T-helper 2 cell treated with Interferon-gamma antibody and Interleukin-4, amounts not matched to agents 5 μg/mL and 100 μg/mL, for 36 hours (primary cell): Measurements from ENCODE around the gene SCN10A.

Experiments
- DNase-seq: peaks from one replicate; pipeline ENCODE4 v3.0.0; 2021; ENCODE audit warnings: low spot score
- H3K27ac Mint-ChIP-seq: one replicate; pipeline ENCODE4 v1.8.0; 2021; ENCODE audit warnings: mild to moderate bottlenecking, mixed read lengths
- H3K27me3 Mint-ChIP-seq: one replicate; pipeline ENCODE4 v1.8.0; 2021; ENCODE audit warnings: low read depth, mixed read lengths
- H3K36me3 Mint-ChIP-seq: one replicate; pipeline ENCODE4 v1.8.0; 2021; ENCODE audit warnings: low read depth, mixed read lengths
- H3K4me1 Mint-ChIP-seq: one replicate; pipeline ENCODE4 v1.8.0; 2021; ENCODE audit warnings: low read depth, mixed read lengths
- H3K4me3 Mint-ChIP-seq: one replicate; pipeline ENCODE4 v1.8.0; 2022; ENCODE audit warnings: mild to moderate bottlenecking, moderate library complexity, mixed read lengths
- H3K9me3 Mint-ChIP-seq: one replicate; pipeline ENCODE4 v1.8.0; 2021; ENCODE audit warnings: mixed read lengths

The SCN10A gene

GRCh38 chr3:38746641-38747040 lies 69.4 kb downstream of the SCN10A start:
- Mint-ChIP-seq H3K9me3 (no peaks in the 10 kb centered on the region), H3K27me3 (peaks cover 12% of the 10 kb centered on the region), H3K27ac (no peak overlapping the region), H3K4me1 (no peaks in the 10 kb centered on the region), H3K36me3 (no peaks in the 10 kb centered on the region), H3K4me3 (no peak overlapping the region)
- DNase-seq, result no peak

- Mint-ChIP-seq H3K4me3 (no peak overlapping the region), H3K9me3 (no peaks in the 10 kb centered on the region), H3K27me3 (peaks cover 12% of the 10 kb centered on the region), H3K27ac (no peak overlapping the region), H3K4me1 (no peaks in the 10 kb centered on the region), H3K36me3 (no peaks in the 10 kb centered on the region)
- DNase-seq, result no peak
Measured at GRCh38 chr3:38743043-38743442, 73.0 kb downstream of the SCN10A start.

GRCh38 chr3:38742550-38742949 lies 73.5 kb downstream of the SCN10A start:
- Mint-ChIP-seq H3K36me3 (no peaks in the 10 kb centered on the region), H3K9me3 (no peaks in the 10 kb centered on the region), H3K27me3 (peaks cover 12% of the 10 kb centered on the region), H3K27ac (no peak overlapping the region), H3K4me1 (no peaks in the 10 kb centered on the region), H3K4me3 (no peak overlapping the region)
- DNase-seq, result no peak

GRCh38 chr3:38740537-38740936 lies 75.5 kb downstream of the SCN10A start:
- Mint-ChIP-seq H3K4me1 (no peaks in the 10 kb centered on the region), H3K36me3 (no peaks in the 10 kb centered on the region), H3K27me3 (peaks cover 12% of the 10 kb centered on the region), H3K27ac (no peak overlapping the region), H3K4me3 (no peak overlapping the region), H3K9me3 (no peaks in the 10 kb centered on the region)
- no peak for DNase-seq

- no peaks in the 10 kb centered on the region for H3K4me1 Mint-ChIP-seq
- no peak overlapping the region for H3K4me3 Mint-ChIP-seq
- no peak for DNase-seq
- H3K27me3 Mint-ChIP-seq, result peaks cover 12% of the 10 kb centered on the region
- H3K27ac Mint-ChIP-seq, result no peak overlapping the region
- no peaks in the 10 kb centered on the region for H3K36me3 Mint-ChIP-seq
- no peaks in the 10 kb centered on the region for H3K9me3 Mint-ChIP-seq
Measured at GRCh38 chr3:38739931-38740330, 76.1 kb downstream of the SCN10A start.

GRCh38 chr3:38739396-38739689 lies 76.7 kb downstream of the SCN10A start:
- Mint-ChIP-seq H3K4me1 (no peaks in the 10 kb centered on the region), H3K4me3 (no peak overlapping the region), H3K27ac (no peak overlapping the region), H3K9me3 (no peaks in the 10 kb centered on the region), H3K36me3 (no peaks in the 10 kb centered on the region), H3K27me3 (peaks cover 12% of the 10 kb centered on the region)
- no peak for DNase-seq

DNA sequence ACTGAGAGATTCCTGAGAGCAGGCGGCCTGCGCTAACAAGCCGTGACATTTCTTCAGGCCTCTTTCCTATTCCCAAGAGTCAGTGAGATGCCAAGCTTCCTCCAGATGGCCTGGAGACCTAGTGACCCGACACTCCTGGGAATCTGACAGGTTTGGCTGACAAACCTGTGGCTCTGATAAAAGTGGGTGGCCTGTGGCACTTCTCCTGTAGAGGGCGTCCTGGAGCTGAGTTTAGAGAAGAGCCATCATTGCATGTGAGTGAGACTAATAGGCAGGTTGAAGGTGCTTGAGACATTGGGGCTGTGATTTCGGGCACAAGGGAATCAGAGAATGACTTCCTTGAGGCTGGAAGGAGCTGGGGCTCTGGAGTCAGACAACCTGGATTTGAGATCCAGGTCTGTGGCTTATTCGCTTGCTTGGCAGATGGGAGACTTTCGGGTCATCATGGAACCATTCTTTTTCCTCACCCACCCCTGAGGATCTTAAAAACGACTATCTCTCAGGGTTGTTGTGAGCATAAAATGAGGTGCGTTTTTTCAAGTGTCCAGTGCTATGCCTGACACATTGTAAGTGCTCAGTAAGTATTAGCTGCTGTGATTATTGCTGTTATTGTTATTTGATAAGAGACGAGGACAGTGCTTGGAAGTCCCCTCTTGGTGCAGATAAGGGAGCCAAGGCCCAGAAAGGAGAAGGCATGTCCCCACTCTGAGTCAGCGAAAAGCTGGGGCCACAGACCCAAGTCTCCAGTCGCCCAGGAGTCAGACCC lies 77.2 kb downstream of the SCN10A start:
- H3K9me3 Mint-ChIP-seq, result no peaks in the 10 kb centered on the region
- peak; percentile 6 for DNase-seq
- H3K27me3 Mint-ChIP-seq, result peaks cover 12% of the 10 kb centered on the region
- no peak overlapping the region for H3K27ac Mint-ChIP-seq
- no peak overlapping the region for H3K4me3 Mint-ChIP-seq
- no peaks in the 10 kb centered on the region for H3K36me3 Mint-ChIP-seq
- no peaks in the 10 kb centered on the region for H3K4me1 Mint-ChIP-seq

- Mint-ChIP-seq H3K9me3 (no peaks in the 10 kb centered on the region), H3K4me1 (no peaks in the 10 kb centered on the region), H3K27ac (no peak overlapping the region), H3K36me3 (no peaks in the 10 kb centered on the region), H3K4me3 (no peak overlapping the region), H3K27me3 (peaks cover 7% of the 10 kb centered on the region)
- no peak for DNase-seq
Measured at GRCh38 chr3:38731522-38731921, 84.5 kb downstream of the SCN10A start.

- no peak overlapping the region for H3K27ac Mint-ChIP-seq
- no peak overlapping the region for H3K4me3 Mint-ChIP-seq
- no peaks in the 10 kb centered on the region for H3K9me3 Mint-ChIP-seq
- H3K27me3 Mint-ChIP-seq, result peaks cover 7% of the 10 kb centered on the region
- no peaks in the 10 kb centered on the region for H3K4me1 Mint-ChIP-seq
- no peaks in the 10 kb centered on the region for H3K36me3 Mint-ChIP-seq
- no peak for DNase-seq
Measured at GRCh38 chr3:38730281-38730680, 85.7 kb downstream of the SCN10A start.

DNA sequence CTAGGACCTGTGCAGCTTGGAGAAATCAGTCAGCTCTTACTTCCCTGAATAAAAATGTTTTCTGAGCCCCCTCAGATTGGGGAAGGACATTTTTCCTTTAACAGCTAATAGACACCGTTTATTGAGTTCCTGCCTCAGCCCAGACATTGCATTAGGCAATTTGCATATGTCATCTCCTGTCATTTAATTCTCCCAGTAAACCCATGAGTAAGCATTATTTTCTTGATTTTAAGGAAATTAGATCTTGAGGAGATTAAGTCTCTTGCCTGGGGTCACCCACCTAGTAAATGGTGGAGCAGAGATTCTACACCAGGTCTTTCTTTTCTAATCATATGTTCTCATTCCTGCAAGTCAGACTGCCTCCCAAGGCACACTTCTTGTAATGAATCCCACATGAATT lies 88.0 kb downstream of the SCN10A start:
- no peaks in the 10 kb centered on the region for H3K4me1 Mint-ChIP-seq
- DNase-seq, result no peak
- no peaks in the 10 kb centered on the region for H3K36me3 Mint-ChIP-seq
- H3K27ac Mint-ChIP-seq, result no peak overlapping the region
- H3K27me3 Mint-ChIP-seq, result peaks cover 7% of the 10 kb centered on the region
- H3K4me3 Mint-ChIP-seq, result no peak overlapping the region
- no peaks in the 10 kb centered on the region for H3K9me3 Mint-ChIP-seq

GRCh38 chr3:38726751-38727150 lies 89.3 kb downstream of the SCN10A start:
- no peaks in the 10 kb centered on the region for H3K4me1 Mint-ChIP-seq
- H3K27ac Mint-ChIP-seq, result no peak overlapping the region
- no peak overlapping the region for H3K4me3 Mint-ChIP-seq
- no peaks in the 10 kb centered on the region for H3K9me3 Mint-ChIP-seq
- H3K36me3 Mint-ChIP-seq, result no peaks in the 10 kb centered on the region
- no peak for DNase-seq
- H3K27me3 Mint-ChIP-seq, result peaks cover 3% of the 10 kb centered on the region

DNA sequence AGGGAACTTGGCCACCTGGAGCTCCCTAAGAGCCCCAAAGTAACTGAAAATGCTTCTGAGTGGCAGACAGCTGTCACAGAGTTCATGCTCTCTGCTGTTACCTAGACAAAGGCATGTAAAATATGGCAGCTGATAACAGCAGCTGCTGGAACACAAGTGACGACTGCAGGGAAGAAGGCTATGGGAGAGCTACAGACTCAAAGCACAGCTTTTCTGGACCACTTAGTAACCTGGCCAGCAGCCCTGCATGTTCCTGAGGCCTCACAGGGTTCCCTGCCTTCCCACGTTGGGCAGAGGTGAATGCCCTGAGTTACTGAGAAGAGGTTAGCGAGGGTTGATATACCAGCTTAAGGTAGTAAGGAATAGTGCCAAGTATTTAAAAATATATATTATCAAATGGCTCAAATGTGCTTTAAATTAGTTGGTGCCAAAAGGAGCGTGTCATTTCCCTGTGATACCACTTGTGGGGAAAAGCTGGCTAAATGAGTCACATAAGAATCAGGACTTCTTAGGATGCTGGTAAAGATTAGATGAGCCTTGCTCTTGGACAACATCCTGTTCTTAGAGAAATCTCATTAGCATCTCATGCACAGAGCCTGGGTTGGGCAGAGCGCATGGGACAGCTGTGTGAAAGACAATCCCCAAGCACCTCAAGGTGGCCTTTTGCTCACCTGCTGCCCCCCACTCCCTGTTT lies 90.1 kb downstream of the SCN10A start:
- H3K36me3 Mint-ChIP-seq, result no peaks in the 10 kb centered on the region
- H3K9me3 Mint-ChIP-seq, result no peaks in the 10 kb centered on the region
- no peak for DNase-seq
- H3K4me1 Mint-ChIP-seq, result no peaks in the 10 kb centered on the region
- H3K27ac Mint-ChIP-seq, result no peak overlapping the region
- no peaks in the 10 kb centered on the region for H3K27me3 Mint-ChIP-seq
- no peak overlapping the region for H3K4me3 Mint-ChIP-seq

GRCh38 chr3:38724392-38724736 lies 91.7 kb downstream of the SCN10A start:
- Mint-ChIP-seq H3K27me3 (no peaks in the 10 kb centered on the region), H3K36me3 (no peaks in the 10 kb centered on the region), H3K27ac (no peak overlapping the region), H3K9me3 (no peaks in the 10 kb centered on the region), H3K4me3 (no peak overlapping the region), H3K4me1 (no peaks in the 10 kb centered on the region)
- no peak for DNase-seq

- Mint-ChIP-seq H3K27ac (no peak overlapping the region), H3K4me3 (no peak overlapping the region), H3K27me3 (no peaks in the 10 kb centered on the region), H3K36me3 (no peaks in the 10 kb centered on the region), H3K9me3 (no peaks in the 10 kb centered on the region), H3K4me1 (no peaks in the 10 kb centered on the region)
- DNase-seq, result no peak
Measured at GRCh38 chr3:38723569-38724391, 92.2 kb downstream of the SCN10A start.
